SKM-1 (cell line): ENCODE results near the gene STYXL1.

ENCODE experiments used
- DNase-seq: peaks from one replicate; lab custom pipeline; 2025; ENCODE audit not compliant: unreplicated experiment; lab: John Stamatoyannopoulos, UW

STYXL1 gene

DNA sequence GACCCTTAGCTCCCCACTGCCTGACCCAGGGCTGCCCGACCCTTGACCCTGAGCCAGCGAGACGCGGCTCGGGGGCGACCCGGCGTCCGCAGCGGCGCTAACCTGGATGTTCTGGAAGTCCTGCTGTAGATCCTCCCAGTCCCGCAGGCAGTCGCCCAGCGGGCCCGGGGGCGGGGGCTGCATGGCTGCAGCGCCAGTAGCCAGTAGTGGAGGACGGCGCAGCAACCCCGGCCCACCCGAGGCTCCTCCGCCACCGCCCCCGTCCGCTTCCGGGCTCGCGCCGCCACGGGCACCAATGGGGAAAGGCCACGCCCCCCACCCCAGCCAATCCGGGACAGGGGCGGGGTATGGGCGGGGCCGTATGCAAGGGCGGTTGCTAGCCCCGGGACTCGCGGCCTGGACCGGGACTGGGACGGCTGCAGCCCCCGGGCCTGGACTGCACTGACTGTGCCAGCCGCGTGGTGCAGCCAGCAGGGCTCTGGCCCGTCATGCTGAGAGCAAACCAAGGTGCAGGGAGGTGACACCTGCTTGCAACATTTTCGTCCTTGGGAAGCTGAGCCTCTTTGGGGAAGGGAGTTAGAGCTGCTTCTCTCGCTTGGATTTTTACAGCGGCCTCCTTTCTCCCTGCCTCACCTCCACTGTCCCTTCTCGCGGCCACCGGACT lies 53.3 kb downstream of the STYXL1 start, which contains the start of gene TMEM120A:
TSS of gene TMEM120A (minus strand) at position 208 of the 664 bp plus-strand sequence. CDS start at position 183, 25 bp downstream.
- peak; percentile 76 for DNase-seq

DNA sequence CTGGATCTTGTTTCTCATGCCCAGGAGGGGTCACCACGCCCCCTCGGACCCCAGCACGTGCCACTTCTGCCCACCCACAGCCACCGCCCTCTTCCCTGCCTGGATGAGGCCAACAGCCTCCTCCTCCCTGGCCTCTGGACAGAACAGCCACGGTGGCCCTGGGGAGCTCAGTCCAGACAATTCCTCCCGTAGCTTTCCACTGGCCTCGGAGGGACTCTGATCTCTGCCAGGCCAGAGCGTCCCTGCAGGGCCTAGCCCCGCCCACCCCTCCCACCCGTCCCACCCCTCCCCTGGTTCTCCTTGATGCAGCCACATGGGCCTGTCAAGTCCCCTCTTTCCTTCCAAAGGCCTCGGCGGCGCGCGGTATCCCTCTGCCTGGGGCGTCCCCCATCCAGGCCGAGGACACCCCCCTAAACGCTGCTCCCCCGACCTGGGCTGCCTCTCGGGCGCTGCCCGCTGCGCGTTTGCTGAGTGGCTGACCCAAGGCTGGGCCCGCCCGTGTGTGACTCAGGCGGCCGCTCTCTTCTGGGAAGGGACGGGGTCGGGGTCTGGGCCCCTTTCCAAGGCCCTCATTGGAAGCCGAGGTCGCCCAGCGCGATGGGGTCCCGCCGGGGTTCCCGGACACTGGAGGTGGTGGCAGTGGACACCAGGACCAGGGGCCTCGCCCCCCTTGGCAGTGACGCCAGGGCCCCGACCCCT lies 54.0 kb downstream of the STYXL1 start:
- DNase-seq = peak; percentile 2

DNA sequence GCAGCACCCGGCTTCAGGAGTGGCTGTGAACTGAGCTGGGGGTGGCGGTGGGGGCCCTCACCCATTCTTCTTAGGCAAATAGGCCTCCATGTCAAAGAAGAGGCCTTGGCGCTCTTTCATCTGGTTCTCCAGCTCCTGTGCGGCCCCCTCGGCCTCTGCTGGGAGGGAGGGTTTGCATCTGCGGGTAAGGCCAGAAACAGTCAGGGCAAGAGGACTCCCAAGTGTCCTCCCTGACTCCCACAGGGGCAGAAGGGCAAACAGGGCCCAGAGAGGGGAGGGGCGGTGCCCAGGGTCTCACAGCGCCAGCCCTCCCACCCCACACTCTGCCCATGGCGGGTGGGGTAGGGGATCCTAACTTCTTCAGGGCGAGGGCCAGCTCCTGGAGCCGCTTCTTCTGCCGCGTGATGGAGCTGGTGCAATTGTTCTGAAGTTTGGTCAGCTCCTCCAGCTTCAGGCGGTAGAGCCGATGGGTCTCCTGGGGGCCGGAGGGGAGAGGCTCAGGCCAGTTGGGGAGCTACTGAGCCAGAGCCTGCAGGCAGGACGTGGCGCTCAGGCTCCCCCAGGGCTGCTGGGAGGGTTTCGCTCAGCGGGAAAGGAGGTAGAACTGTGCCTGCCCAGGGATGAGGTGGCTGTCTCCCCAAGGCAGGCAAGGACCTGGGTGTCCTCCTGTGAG lies 55.6 kb downstream of the STYXL1 start:
- DNase-seq = no peak

DNA sequence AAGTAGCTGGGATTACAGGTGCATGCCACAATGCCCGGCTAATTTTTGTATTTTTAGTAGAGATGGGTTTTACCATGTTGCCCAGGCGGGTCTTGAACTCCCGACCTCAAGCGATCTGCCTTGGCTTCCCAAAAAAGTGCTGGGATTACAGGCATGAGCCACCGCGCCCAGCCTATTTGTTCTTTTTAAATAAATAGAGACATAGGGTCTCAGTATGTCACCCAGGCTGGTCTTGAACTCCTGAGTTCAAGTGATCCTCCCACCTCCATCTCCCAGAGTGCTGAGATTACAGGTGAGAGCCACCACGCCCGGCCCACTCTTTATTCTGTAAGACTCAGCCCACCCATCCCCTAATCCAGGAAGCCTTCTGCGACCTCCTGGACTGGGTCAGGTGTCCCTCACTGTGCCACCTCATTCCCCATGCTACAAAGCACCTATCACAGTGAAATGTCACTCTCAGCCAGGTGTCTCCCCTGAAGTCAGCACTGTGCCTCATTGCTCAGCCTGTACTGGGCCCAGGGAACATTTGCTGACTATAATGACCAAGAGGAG lies 56.2 kb downstream of the STYXL1 start:
- no peak for DNase-seq

DNA sequence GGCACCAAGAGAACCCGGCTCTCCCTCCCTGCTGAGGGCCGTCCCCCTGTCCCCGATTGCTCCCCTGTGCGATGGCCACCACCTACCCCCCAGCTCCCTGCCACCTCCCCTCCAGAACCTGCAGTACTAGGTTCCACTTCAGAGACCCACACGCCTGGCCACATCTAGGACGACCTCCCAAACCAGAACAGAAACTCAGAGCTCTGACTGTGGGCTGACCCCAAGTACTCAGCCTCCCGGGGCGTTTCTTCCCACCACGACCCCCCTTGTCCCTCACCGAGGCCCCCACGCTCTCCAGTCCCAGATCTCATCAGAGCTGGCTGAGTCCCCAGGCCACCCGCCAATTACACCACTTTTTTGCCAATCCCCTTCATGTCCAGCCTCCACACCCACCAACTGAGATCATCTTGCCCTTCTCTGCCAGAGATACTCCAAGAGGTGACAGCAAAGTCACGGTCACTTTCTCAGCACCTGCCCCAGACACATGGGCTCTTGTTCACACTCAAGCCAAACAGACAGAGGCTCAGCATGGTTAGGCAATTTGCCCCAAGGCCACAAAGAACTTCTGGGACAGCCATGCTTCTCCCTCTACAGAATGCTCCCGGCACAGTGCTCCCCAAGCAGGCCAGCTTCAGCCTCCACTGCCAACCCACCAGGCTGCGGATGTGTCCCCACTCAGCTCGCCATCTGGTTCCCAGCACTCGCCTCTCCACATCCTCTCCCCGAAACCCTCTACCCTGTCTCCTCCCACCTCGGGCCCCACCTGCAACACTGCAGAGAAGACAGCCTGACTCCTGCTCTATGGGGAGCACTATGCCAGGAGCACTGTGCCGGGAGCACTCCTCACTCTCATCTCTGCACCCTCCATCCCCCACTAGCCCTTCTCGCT lies 58.1 kb downstream of the STYXL1 start:
- no peak for DNase-seq

DNA sequence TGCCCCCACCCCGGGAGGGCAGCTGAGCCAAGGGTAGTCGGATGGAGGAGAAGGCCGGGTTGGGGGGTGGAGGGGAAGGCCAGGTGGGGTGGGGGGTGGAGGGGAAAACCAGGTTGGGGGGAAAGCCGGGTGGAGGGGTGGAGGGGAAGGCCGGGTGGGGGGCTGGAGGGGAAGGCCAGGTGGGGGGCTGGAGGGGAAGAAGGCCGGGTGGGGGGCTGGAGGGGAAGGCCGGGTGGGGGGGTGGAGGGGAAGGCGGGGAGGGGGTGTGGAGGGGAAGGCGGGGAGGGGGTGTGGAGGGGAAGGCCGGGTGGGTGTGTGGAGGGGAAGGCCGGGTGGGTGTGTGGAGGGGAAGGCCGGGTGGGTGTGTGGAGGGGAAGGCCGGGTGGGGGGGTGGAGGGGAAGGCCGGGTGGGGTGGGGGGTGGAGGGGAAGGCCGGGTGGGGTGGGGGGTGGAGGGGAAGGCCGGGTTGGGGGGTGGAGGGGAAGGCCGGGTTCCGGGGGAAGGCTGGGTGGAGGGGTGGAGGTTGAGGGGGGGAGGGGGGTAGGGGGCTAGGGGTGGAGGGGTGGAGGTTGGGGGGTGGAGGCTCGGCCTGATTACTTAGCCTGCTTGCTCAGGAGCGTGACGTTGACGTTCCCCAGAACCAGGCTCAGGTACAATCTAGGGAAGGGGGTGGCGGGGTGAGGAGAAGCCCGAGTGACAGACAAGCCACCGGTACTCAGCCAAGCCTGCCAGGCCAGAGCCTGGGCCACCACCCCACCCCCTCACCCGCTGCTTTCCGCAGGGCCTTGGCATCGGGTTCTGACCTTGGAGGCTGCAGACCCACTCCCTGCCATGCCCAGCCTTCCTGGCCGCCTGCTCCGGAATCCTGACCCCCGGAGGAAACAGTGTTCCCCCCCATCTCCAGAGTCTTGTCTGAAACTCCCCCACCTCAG lies 59.0 kb downstream of the STYXL1 start:
- no peak for DNase-seq

DNA sequence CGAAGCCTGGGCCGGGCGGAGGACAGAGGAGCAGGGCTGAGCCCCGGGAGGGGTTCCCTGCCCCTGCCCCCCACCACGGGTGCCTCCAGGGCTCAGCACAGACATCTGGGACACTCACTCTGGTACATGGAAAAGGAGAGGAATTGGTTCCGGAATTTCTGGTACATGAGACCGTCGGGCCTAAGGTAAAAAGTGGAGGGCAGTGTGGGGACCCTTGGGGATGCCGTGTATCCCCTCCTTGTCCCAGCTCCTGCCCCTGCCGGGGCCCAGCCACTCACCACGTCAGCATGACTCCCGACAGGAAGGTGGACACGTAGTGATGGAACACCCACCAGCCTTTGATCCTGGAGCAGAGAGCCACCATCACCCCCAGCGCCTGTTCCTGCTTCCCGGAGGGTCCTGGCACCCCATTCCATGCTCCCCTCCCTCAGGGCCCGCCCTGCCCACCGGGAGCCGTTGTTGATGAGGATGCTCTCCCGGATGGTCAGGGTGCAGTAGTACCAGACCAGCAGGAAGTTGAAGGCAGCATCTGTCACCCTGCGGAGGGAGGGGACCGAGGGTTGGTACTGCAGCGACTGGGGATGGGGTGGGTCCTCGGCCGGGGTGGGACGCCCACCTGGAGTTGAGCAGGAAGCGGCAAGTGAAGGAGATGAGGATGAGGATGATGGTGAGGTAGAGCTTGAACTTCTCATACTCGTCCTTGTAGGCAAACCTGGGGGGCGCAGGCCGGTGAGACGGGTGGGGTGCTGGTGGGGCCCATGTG lies 59.8 kb downstream of the STYXL1 start:
- no peak for DNase-seq

DNA sequence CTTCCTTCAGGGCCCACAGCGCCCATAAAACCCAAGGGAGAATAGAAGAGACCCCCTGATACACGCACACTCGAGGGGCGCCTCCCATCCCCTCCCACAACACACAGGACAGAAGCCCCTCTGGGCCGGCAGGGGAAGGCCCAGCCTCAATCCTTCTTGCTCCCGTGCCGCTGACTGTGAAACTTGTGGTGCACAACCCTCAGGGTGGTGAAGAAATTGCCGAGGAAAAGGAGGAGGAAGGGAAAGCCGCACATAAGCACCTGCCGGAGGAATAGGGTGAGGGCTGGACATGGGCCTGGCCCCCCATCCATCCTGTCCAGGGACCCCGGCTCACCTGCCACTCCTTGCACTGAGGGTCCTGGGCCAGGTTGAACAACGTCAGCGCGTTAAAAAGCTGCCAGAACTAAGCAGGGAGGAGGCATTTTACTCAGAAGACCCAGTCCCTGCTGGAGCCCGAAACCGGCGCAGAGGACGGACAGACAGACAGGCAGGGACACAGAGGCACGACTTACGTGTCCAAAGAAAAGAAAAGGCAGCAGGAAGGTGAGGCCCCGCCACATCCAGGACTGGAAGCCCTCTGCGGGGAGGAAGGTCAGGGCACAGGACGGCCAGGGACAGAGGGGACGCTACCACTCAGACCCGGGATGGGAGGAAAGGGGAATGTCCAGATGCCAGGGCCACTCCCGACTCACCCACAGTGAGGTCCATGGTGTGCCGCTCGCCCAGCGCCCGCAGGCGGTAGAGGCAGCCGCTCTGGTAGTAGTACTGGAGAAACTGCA lies 60.6 kb downstream of the STYXL1 start:
- no peak for DNase-seq

DNA sequence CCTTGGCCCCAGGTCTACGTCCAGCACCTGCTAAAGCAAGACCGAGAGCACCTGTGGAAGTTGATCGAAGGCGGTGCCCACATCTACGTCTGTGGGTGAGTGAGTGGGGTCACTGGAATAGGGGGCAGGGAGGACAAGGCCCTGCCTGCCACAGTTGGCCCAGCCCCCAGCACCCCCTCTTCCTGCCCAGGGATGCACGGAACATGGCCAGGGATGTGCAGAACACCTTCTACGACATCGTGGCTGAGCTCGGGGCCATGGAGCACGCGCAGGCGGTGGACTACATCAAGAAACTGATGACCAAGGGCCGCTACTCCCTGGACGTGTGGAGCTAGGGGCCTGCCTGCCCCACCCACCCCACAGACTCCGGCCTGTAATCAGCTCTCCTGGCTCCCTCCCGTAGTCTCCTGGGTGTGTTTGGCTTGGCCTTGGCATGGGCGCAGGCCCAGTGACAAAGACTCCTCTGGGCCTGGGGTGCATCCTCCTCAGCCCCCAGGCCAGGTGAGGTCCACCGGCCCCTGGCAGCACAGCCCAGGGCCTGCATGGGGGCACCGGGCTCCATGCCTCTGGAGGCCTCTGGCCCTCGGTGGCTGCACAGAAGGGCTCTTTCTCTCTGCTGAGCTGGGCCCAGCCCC lies 61.5 kb downstream of the STYXL1 start:
- no peak for DNase-seq

DNA sequence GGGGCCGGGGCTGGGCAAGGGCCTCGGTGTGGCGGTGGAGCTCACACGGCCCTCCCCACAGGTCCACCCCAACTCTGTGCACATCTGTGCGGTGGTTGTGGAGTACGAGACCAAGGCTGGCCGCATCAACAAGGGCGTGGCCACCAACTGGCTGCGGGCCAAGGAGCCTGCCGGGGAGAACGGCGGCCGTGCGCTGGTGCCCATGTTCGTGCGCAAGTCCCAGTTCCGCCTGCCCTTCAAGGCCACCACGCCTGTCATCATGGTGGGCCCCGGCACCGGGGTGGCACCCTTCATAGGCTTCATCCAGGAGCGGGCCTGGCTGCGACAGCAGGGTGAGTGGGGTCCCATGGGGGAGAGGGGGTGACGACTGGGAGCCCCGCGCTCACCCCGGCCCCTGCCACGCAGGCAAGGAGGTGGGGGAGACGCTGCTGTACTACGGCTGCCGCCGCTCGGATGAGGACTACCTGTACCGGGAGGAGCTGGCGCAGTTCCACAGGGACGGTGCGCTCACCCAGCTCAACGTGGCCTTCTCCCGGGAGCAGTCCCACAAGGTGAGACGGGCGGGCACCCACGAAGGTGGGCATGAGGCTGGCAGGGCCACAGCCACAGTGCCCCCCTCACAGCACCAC lies 62.2 kb downstream of the STYXL1 start:
- DNase-seq = no peak

DNA sequence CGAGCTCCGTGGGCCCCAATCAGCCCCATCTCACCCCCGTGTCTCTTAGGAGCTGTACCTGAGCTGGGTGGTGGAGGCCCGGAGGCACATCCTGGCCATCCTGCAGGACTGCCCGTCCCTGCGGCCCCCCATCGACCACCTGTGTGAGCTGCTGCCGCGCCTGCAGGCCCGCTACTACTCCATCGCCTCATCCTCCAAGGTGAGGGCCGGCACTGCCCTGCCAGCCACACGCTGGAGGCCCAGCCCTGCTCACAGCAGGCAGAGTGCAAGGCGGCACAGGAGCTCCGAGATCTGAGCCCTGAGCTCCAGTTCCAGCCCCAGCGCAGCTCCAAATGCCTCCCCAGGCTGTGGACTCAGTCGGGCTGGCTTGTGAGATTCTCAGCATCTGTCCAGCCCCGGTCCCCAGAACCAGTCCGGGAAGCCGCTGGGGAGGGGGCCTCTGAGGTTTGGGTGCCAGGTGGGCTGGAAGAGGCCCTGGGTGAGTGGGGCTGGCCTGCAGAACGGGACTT lies 62.7 kb downstream of the STYXL1 start:
- DNase-seq = no peak

DNA sequence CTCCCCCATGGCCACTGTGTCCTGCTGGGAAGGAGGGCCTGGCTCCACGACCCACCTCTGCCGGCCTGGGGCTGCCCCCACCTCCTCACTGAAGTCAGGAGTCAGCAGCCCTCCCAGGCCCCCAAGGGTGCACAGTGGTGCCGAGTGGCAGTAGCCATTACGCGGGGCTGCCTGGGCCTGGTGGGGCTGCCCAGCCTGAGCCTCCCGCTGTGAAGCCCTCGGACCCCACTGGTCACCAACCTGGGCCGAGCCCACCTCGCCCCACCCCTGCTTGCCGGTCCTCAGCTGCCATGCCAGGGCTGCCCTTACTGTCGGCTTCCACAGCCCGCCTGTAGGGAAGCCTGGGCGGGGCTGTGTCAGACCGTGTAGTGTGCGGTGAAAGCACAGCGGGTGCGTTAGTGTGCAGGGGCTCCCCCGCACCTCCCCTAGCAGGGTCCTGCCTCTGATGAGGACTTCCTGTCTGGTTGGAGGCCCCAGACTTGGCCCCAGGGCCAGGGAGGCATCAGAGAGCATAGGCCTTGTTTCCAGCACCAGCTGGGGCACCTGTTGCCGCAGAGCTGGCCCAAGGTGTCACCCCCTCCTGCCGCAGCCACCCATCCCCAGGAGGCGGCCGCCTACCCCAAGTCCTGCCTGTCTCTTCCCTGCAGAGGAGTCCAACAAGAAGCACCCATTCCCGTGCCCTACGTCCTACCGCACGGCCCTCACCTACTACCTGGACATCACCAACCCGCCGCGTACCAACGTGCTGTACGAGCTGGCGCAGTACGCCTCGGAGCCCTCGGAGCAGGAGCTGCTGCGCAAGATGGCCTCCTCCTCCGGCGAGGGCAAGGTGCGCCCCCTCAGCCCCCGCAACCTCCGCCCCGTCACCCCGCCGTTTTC lies 63.4 kb downstream of the STYXL1 start:
- DNase-seq = no peak

DNA sequence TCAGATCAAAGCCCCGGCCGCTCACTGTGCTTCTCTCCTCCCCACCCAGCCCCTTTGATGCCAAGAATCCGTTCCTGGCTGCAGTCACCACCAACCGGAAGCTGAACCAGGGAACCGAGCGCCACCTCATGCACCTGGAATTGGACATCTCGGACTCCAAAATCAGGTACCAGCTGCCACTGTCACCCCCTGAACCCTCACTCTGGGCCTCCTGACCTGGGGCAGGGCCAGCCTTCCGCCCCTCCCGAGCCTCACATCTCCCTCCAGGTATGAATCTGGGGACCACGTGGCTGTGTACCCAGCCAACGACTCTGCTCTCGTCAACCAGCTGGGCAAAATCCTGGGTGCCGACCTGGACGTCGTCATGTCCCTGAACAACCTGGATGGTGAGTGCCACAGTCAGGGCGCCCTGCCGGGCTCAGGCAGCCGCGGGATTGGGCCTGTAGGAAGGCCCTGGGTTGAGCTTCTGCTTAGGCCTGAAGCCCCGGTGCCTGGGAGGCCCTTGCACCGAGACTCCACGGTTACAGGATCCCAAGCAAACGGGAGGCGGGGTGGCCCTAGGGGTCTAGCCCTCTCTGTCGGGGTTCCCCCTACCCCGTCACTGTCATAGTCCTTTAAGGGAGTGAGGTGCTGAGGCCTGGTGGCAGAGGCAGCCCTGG lies 64.2 kb downstream of the STYXL1 start:
- DNase-seq = no peak

DNA sequence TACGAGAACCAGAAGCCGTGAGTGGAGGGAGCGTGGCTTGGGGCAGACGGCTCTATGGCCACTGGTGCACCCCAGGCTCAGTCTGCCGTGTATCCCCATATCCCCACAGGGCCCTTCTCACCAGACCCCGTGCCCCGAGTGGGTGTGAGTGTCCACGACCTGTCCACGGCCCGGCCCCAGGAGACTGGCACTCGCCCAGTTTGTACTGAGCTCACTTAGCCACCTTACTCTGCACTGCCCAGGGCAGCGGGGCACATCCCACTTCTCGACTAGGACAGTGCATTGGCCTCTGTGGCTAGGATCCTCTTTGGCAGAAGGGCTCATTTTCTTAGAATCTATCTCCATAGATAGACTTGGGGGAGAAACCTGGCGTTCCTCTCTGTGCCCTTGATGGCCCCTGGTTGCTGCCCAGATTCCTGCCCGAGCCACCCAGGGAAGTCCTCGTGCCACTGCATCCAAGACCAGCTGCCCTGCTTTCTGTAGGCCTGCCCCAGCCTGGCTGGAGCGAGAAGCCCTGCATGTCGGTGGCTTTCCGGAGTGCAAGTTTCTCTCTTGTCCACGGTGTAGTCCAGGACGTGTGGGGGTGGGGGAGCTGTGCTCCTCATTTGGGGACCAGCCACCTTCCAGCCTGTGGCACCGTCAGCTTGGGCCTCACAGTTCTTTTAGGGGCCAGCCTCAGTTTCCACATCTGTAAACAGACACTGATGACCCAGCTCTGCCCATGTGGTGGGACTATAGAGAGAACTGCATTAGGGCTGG lies 65.3 kb downstream of the STYXL1 start:
- DNase-seq = no peak
